K562 (cell line): ENCODE data around the gene HEATR3. TPM values are rescaled to one million over a fixed set of nuclear protein-coding genes. Genes with fewer than 3 reads are reported as not detected.

ENCODE experiments used
- ATAC-seq: fragments of 200-7000 bp; cut with Tn5 transposase; 3 replicates; pipeline ENCODE4 v1.9.1; 2020; ENCODE audit warnings: moderate library complexity
- BruUV-seq: library from RNA; stranded (reverse); fragments of 400-500 nt; replicated peaks from 2 replicates; lab custom pipeline; 2021; lab: Mats Ljungman, UMichigan
- CTCF ChIA-PET: fragments of 300-600 bp; formaldehyde crosslinking; extraction: SDS; loops from one replicate; lab custom pipeline; 2021; ENCODE audit warnings: low intra/inter-chr PET ratio; lab: Yijun Ruan, JAX
- POLR2A ChIA-PET: fragments of 300-600, 350-650 bp; sonication (Branson Sonifier 250); formaldehyde crosslinking; extraction: SDS; loops from one replicate; lab custom pipeline; 2021; ENCODE audit warnings: antibody characterized with exemption, inconsistent platforms; lab: Yijun Ruan, JAX
- DNase-seq, 4 experiments: peaks; one replicate each; pipeline versions ENCODE4 v3.0.0 to v3.0.0-alpha.2; 2011 to 2018; ENCODE audit warnings: low spot score in 3 of 4, mixed read lengths in 3 of 4; ENCODE audit errors: extremely low read depth in 1 of 4
- FAIRE-seq: peaks from 2 replicates; lab custom pipeline; 2011; peaks lifted over from hg19 to GRCh38; lab: Jason Lieb, UNC
- H2AFZ ChIP-seq: 2 replicates; pipeline ENCODE4 v1.6.0; 2011; ENCODE audit warnings: low read depth, low read length, control low read depth, inconsistent platforms
- H3K27ac ChIP-seq: fragments of 200-600 bp; 3 replicates; pipeline ENCODE4 v1.8.0; 2011; ENCODE audit warnings: low read depth, mild to moderate bottlenecking, control low read depth, inconsistent platforms, low read length, moderate library complexity, mixed read lengths; ENCODE audit errors: extremely low read depth
- H3K27me3 ChIP-seq, 2 experiments: fragments of 300-600 bp in 1 of 2; 2 replicates in 1 of 2; 3 replicates in 1 of 2; pipeline versions ENCODE4 v1.6.0 to v1.8.0; 2011; ENCODE audit warnings: inconsistent platforms in 2 of 2, low read length in 2 of 2, mild to moderate bottlenecking in 1 of 2, mixed read lengths in 1 of 2, moderate library complexity in 1 of 2; ENCODE audit not compliant: control insufficient read depth in 2 of 2, insufficient read depth in 2 of 2
- H3K36me3 ChIP-seq: fragments of 300-600 bp; 3 replicates; pipeline ENCODE4 v1.8.0; 2011; ENCODE audit warnings: mild to moderate bottlenecking, low read length, inconsistent platforms; ENCODE audit not compliant: control insufficient read depth, insufficient read depth
- H3K4me1 ChIP-seq, 2 experiments: fragments of 200-600 bp in 1 of 2; replicated peaks in 1 of 2; 2 replicates in 1 of 2; 3 replicates in 1 of 2; pipeline versions ENCODE4 v1.5.1 to v1.8.0; 2011; ENCODE audit warnings: inconsistent platforms in 2 of 2, low read length in 2 of 2, mild to moderate bottlenecking in 1 of 2, mixed read lengths in 1 of 2, moderate library complexity in 1 of 2; ENCODE audit not compliant: control insufficient read depth in 2 of 2, insufficient read depth in 2 of 2
- H3K4me2 ChIP-seq: 2 replicates; pipeline ENCODE4 v1.6.1; 2011; ENCODE audit warnings: low read length, control low read depth, inconsistent platforms, mixed read lengths; ENCODE audit not compliant: insufficient read depth
- H3K4me3 ChIP-seq: fragments of 200-600 bp; sonication (generic), shearing (Covaris generic); 2 replicates; pipeline ENCODE4 v1.5.1; 2016; ENCODE audit warnings: control low read depth, inconsistent platforms
- H3K79me2 ChIP-seq: fragments of 200-600 bp; 3 replicates; pipeline ENCODE4 v1.8.0; 2011; ENCODE audit warnings: low read length, inconsistent platforms; ENCODE audit not compliant: control insufficient read depth, insufficient read depth
- H3K9ac ChIP-seq, 2 experiments: 2 replicates each; pipeline versions ENCODE4 v1.6.0 to v1.6.1; 2011; ENCODE audit warnings: low read depth in 2 of 2, low read length in 2 of 2, control low read depth in 1 of 2, inconsistent platforms in 1 of 2, mild to moderate bottlenecking in 1 of 2, mixed read lengths in 1 of 2; ENCODE audit not compliant: insufficient read depth in 1 of 2
- H3K9me1 ChIP-seq: one replicate; pipeline ENCODE4 v1.6.0; 2011; ENCODE audit warnings: inconsistent platforms, mild to moderate bottlenecking, low read length, moderate library complexity; ENCODE audit not compliant: control insufficient read depth, insufficient read depth
- H3K9me3 ChIP-seq: replicated peaks from 2 replicates; pipeline ENCODE4 v1.5.1; 2011; ENCODE audit warnings: low read depth, low read length, inconsistent platforms; ENCODE audit not compliant: control insufficient read depth, insufficient read depth
- H4K20me1 ChIP-seq: replicated peaks from 2 replicates; pipeline ENCODE4 v1.6.1; 2011; ENCODE audit warnings: low read length, inconsistent platforms, mixed read lengths; ENCODE audit not compliant: control insufficient read depth, insufficient read depth
- CTCF ChIP-seq, 3 experiments: IDR thresholded peaks in 2 of 3; conservative IDR thresholded peaks in 1 of 3; 2 replicates each; pipeline ENCODE4 v1.5.1; 2011 to 2012; ENCODE audit warnings: low read length in 3 of 3, mild to moderate bottlenecking in 3 of 3, control low read depth in 2 of 3, improper control_type of control experiment in 1 of 3, inconsistent platforms in 1 of 3, low read depth in 1 of 3, mixed read lengths in 1 of 3, moderate library complexity in 1 of 3; ENCODE audit not compliant: insufficient read depth in 2 of 3
- ERF ChIP-seq: fragments of 450-650 bp; formaldehyde crosslinking; IDR thresholded peaks from 2 replicates; pipeline ENCODE4 v1.4.0; 2020; ENCODE audit warnings: mild to moderate bottlenecking, mixed read lengths
- MEIS2 ChIP-seq: fragments of 450-650 bp; IDR thresholded peaks from 2 replicates; pipeline ENCODE4 v1.6.1; 2014; ENCODE audit warnings: mild to moderate bottlenecking; ENCODE audit not compliant: partially characterized antibody
- RAD21 ChIP-seq, 2 experiments: fragments of 250-450 bp in 1 of 2; fragments of 450-650 bp in 1 of 2; sonication (Bioruptor Pico) in 1 of 2; formaldehyde crosslinking in 1 of 2; IDR thresholded peaks in 1 of 2; conservative IDR thresholded peaks in 1 of 2; 2 replicates each; pipeline versions ENCODE4 v1.4.0 to v1.8.0; 2020 to 2022; ENCODE audit warnings: mild to moderate bottlenecking in 2 of 2, moderate library complexity in 1 of 2
- REST ChIP-seq, 2 experiments: fragments of 450-650 bp; formaldehyde crosslinking in 1 of 2; IDR thresholded peaks; 2 replicates each; pipeline versions ENCODE4 v1.4.0 to v1.6.1; 2014 to 2020; ENCODE audit warnings: mild to moderate bottlenecking in 2 of 2, borderline replicate concordance in 1 of 2, low read depth in 1 of 2
- TCFL5 ChIP-seq: fragments of 250-450 bp; sonication (Bioruptor Pico); conservative IDR thresholded peaks from 2 replicates; pipeline ENCODE4 v1.6.1; 2021; ENCODE audit warnings: mild to moderate bottlenecking, moderate library complexity, matching md5 sums
- WGBS: fragments of 100-300 bp; shearing (Covaris generic); methylation state at CpG from one replicate; pipeline ENCODE4 v1.1.6; 2016; ENCODE audit warnings: low coverage, mixed read lengths; ENCODE audit not compliant: insufficient coverage; ENCODE audit errors: missing lambda C conversion rate; 5-methylcytosine and 5-hydroxymethylcytosine counted together
- in situ Hi-C: fragments of 300-500 bp; cut with MboI; formaldehyde crosslinking; loops from 4 replicates; pipeline ENCODE4 v1.15.0; 2018; ENCODE audit warnings: inconsistent platforms, mixed read lengths
- intact Hi-C: fragments of 100-400 bp; cut with micrococcal nuclease; formaldehyde crosslinking; loops from 2 replicates; pipeline ENCODE4 v1.14.2; 2022
- polyA plus RNA-seq, 8 experiments: library from polyadenylated mRNA; depleted of rRNA in 4 of 8; stranded (reverse) in 5 of 8; unstranded in 3 of 8; fragments of >200 nt; fragmentation: Nextera tagmentation in 2 of 8; fragmentation: Illumina TruSeq in 1 of 8; extraction: Ambion mirVana in 2 of 8; extraction: Trizol in 1 of 8; gene quantifications; 2 replicates each; pipeline versions ENCODE4 v1.2.1 to v1.2.3, GENCODE V29; 2011 to 2014; ENCODE audit warnings: inconsistent platforms in 1 of 8, missing spikeins in 1 of 8
- total RNA-seq, 7 experiments: library from RNA; depleted of rRNA in 6 of 7; stranded (reverse); fragments of >200 nt in 6 of 7; fragmentation: Illumina TruSeq in 2 of 7; extraction: Trizol in 2 of 7; gene quantifications; 2 replicates each; pipeline versions ENCODE4 v1.2.1 to v1.2.3, GENCODE V29; 2011 to 2021; ENCODE audit warnings: low replicate concordance in 1 of 7

HEATR3 gene
- total and polyA plus RNA-seq, 9 of the 15 experiments (the other 6 are each of a cell fraction or from before 2014, with no cell fraction given), result 1.7 to 30.2 (median 18.8) TPM

- WGBS, result 17% methylated on average over 1 of the region's 2 CpGs
- Histone ChIP-seq H3K36me3 (no peaks in the 10 kb centered on the region), H3K4me1 (peaks cover 0 to 7% of the 10 kb centered on the region in 2 experiments; a peak in 4 of 5 replicates), H3K27me3 (0 out of 5 replicates have a peak, but pooled peaks cover 0 to 2% of the 10 kb centered on the region in 2 experiments), H3K9ac (no peak overlapping the region), H3K9me1 (no peaks in the 10 kb centered on the region), H2AFZ (peak overlapping the region; percentile 59; the same call in 1 of the 2 replicates), H3K79me2 (peaks cover 14% of the 10 kb centered on the region)
- ChIA-PET POLR2A (no interaction called here), CTCF (no interaction called here)
- peak; percentile 25 for ATAC-seq
- BruUV-seq, result no TSS peak
- TF ChIP-seq ERF (CRISPR knock-in tag) (no peak), RAD21 (CRISPR knock-in tag; conservative IDR thresholded peaks at IDR 0.05 in 1 of 2, IDR thresholded peaks at IDR 0.05 in 1 of 2) (peak in 1 of 2 experiments; percentile 51; a peak in 2 of 4 replicates), MEIS2 (peak; percentile 24), CTCF (IDR thresholded peaks at IDR 0.05 in 2 of 3, conservative IDR thresholded peaks at IDR 0.05 in 1 of 3; ENCODE audit: insufficient read depth in 2 of 3, low read depth in 1 of 3, low read length in 3 of 3) (peak; percentile 24 to 59 (median 51); a peak in 5 of 6 replicates), REST (IDR thresholded peaks at IDR 0.05; ENCODE audit: borderline replicate concordance) (peak; percentile 15; the same call in 1 of the 2 replicates), REST (CRISPR knock-in tag; IDR thresholded peaks at IDR 0.05; ENCODE audit: low read depth) (no peak), TCFL5 (CRISPR knock-in tag) (no peak)
- TF ChIP-seq, all 486 proteins: peak for 4
- Histone ChIP-seq H3K27ac (no peak overlapping the region), H3K4me2 (no peak overlapping the region), H3K4me3 (no peak overlapping the region), H3K9me3 (no peaks in the 10 kb centered on the region), H4K20me1 (no peaks in the 10 kb centered on the region)
- in situ Hi-C loops (loop anchor here (5.0 to 10.0 kb wide), 2 partner anchors 186 to 343 kb away; partner anchors contain the start of gene BRD7), intact Hi-C loops (no loop called here)
- DNase-seq (peak in 2 of 4 experiments; percentile 31 to 41), FAIRE-seq (peak; percentile 35)
These were observed 44.2 kb upstream of the HEATR3 start for GRCh38 chr16:50021544-50021943.
